Cardiac septum (tissue), 1 donor: Measurements from ENCODE around the gene CRISP2. TPM values are rescaled to one million over a fixed set of nuclear protein-coding genes. Genes with fewer than 3 reads are reported as not detected.

Experiments
- DNase-seq: peaks from one replicate; pipeline ENCODE4 v3.0.0-alpha.2; 2020; ENCODE audit warnings: low spot score
- intact Hi-C: fragments of 100-400 bp; cut with DNase I; formaldehyde crosslinking; loops from one replicate; pipeline ENCODE4 v1.14.0; 2022
- total RNA-seq: library from RNA; stranded (reverse); fragmentation: NEBNext Ultra II Directional; extraction: Animal tissue kit (Norgen Biotek cat#: 25700); gene quantifications from one replicate; pipeline ENCODE4 v1.2.1, GENCODE V29; 2021
- donor health status: DM: no; HTN: no; CAD: no.

The CRISP2 gene
- total RNA-seq, 1 donor from 2014 or later, result not detected

GRCh38 chr6:49662892-49663261, 50.5 kb downstream of the CRISP2 start:
- DNase-seq, result no peak
- intact Hi-C loops, result no loop called here

DNA sequence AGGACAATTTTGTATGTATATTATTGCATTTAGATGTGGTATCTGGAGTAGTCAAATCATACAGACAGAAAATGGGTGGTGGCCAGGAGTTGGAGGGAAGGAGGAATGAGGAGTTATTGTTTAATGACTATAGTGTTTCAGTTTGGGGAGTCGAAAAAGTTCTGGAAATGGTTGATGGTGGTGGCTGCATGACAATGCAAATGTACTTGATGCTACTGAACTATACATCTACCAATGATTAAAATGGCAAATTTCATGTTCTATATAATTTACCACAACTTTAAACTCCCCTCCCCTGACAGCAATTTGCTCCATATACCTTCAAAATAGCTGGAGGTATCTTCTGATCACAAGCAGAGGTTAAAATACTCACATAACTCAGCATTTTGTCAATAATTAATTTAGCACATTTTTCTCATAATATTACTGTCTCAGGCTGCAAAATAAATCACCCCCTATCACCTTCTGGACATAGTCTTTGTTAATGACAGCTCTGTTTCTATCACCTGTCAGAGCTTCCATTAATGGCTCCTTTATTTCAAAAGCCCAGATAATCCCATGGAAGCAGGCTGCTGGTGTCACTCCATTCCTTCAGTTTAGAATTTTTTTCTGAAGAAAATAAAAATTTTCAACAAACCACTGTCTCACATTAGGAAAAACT, 51.0 kb downstream of the CRISP2 start:
- intact Hi-C loops, result no loop called here
- no peak for DNase-seq

DNA sequence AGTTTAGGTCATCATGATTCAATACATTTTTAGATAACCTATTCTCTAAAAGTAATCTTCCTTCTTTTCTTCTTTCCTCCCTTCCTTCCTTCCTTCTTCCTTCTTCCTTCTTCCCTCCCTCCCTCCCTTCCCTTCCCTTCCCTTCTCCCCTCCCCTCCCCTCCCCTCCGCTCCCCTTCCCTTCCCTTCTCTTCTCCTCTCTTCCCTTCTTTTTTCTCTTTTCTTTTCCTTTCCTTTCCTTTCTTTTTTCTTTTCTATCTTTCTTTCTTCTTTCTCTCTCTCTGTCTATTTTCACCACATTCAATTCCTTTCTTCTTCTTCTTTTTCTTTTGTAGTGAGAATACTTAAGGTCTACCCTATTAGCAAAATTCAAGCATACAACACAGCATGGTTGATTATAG, 59.4 kb downstream of the CRISP2 start:
- DNase-seq, result no peak
- intact Hi-C loops, result no loop called here

GRCh38 chr6:49653438-49653837, 59.9 kb downstream of the CRISP2 start:
- intact Hi-C loops, result no loop called here
- DNase-seq, result no peak

- intact Hi-C loops, result no loop called here
- DNase-seq, result no peak
Observed at GRCh38 chr6:49651239-49651638, 62.1 kb downstream of the CRISP2 start.

GRCh38 chr6:49649988-49650387, 63.4 kb downstream of the CRISP2 start:
- no peak for DNase-seq
- intact Hi-C loops, result no loop called here

- no peak for DNase-seq
- intact Hi-C loops, result no loop called here
Observed at GRCh38 chr6:49648036-49648435, 65.3 kb downstream of the CRISP2 start.

DNA sequence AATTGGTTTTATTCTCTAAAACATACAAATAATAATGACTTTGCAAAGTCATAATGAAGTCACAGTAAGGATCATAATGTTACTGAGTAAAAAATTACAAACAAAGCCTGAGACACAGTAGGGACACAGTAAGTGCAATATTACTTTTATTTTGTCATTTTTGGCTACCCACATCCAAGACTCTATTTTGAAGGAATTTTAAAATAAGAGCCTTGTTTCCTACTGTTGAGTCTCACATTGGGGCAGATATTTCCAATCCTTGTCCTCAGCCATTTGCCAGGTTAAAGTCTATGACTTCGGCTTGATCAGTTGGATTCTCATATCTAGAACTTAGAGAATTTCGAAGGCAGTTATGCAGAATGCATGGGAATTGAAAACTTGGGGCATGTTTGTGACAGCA, 65.9 kb downstream of the CRISP2 start:
- DNase-seq, result no peak
- intact Hi-C loops, result no loop called here

GRCh38 chr6:49646942-49647341, 66.4 kb downstream of the CRISP2 start:
- no peak for DNase-seq
- intact Hi-C loops, result no loop called here

GRCh38 chr6:49646130-49646824, 67.1 kb downstream of the CRISP2 start:
- intact Hi-C loops, result no loop called here
- no peak for DNase-seq

GRCh38 chr6:49645139-49645538, 68.2 kb downstream of the CRISP2 start:
- no peak for DNase-seq
- intact Hi-C loops, result no loop called here

Other genes with a start within 250 kb of the CRISP2 start
- gene GLYATL3, start 213.6 kb downstream of the CRISP2 start, total RNA-seq, result not detected
- 0.38 TPM for gene C6orf141, start 162.9 kb downstream of the CRISP2 start, total RNA-seq
- gene RHAG, start 76.7 kb downstream of the CRISP2 start, total RNA-seq, result not detected
- 0.32 TPM for gene CRISP3, start 30.8 kb upstream of the CRISP2 start, total RNA-seq
- not detected for gene PGK2, start 73.7 kb upstream of the CRISP2 start, total RNA-seq
- gene CRISP1, start 153.0 kb upstream of the CRISP2 start, total RNA-seq, result not detected